HEK293 (cell line): ENCODE data around the gene PRKCZ.

Experiments
- CTCF ChIA-PET: fragments of 350-600 bp; formaldehyde crosslinking; extraction: SDS; loops from one replicate; lab custom pipeline; 2021; ENCODE audit warnings: antibody characterized with exemption; lab: Yijun Ruan, JAX
- POLR2A ChIA-PET: fragments of 300-600 bp; formaldehyde crosslinking; extraction: SDS; loops from one replicate; lab custom pipeline; 2020; ENCODE audit warnings: antibody characterized with exemption, inconsistent platforms; lab: Yijun Ruan, JAX
- H3K27ac ChIP-seq: fragments of 200-500 bp; sonication (Bioruptor generic); 2 replicates; pipeline ENCODE4 v1.5.1; 2014; ENCODE audit warnings: low read depth, low read length, control low read depth, inconsistent platforms; ENCODE audit errors: extremely low read depth
- H3K36me3 ChIP-seq, 2 experiments: fragments of 200-500 bp in 1 of 2; sonication (Bioruptor generic) in 1 of 2; 1 replicate in 1 of 2; 2 replicates in 1 of 2; pipeline ENCODE4 v1.5.1; 2014 to 2017; ENCODE audit warnings: inconsistent platforms in 2 of 2, low read length in 2 of 2; ENCODE audit not compliant: control insufficient read depth in 2 of 2, insufficient read depth in 1 of 2
- H3K4me1 ChIP-seq: fragments of 200-500 bp; sonication (Bioruptor generic); 2 replicates; pipeline ENCODE4 v1.5.1; 2014; ENCODE audit warnings: mild to moderate bottlenecking, low read length, inconsistent platforms; ENCODE audit not compliant: control insufficient read depth, insufficient read depth
- H3K4me3 ChIP-seq: 2 replicates; pipeline ENCODE4 v1.5.1; 2011; ENCODE audit warnings: low read depth, mild to moderate bottlenecking, control low read depth, low read length, moderate library complexity
- H3K9me3 ChIP-seq: fragments of 200-500 bp; sonication (Bioruptor generic); 2 replicates; pipeline ENCODE4 v1.5.1; 2014; ENCODE audit warnings: low read depth, low read length, inconsistent platforms; ENCODE audit not compliant: control insufficient read depth, insufficient read depth
- BCL11B ChIP-seq: fragments of 450-650 bp; formaldehyde crosslinking; IDR thresholded peaks from 2 replicates; pipeline ENCODE4 v1.5.1; 2016; ENCODE audit warnings: low read depth, missing biosample characterization, missing genetic modification characterization
- EGR2 ChIP-seq: fragments of 450-650 bp; formaldehyde crosslinking; IDR thresholded peaks from 2 replicates; pipeline ENCODE4 v1.5.1; 2016; ENCODE audit warnings: low read depth, missing biosample characterization, missing genetic modification characterization
- SALL2 ChIP-seq: fragments of 450-650 bp; formaldehyde crosslinking; IDR thresholded peaks from 2 replicates; pipeline ENCODE4 v1.5.0; 2017; ENCODE audit warnings: missing biosample characterization, mild to moderate bottlenecking, missing genetic modification characterization, borderline replicate concordance
- ZBTB1 ChIP-seq: fragments of 450-650 bp; formaldehyde crosslinking; IDR thresholded peaks from 2 replicates; pipeline ENCODE4 v1.5.1; 2016; ENCODE audit warnings: missing biosample characterization, missing genetic modification characterization
- ZBTB20 ChIP-seq: fragments of 450-650 bp; formaldehyde crosslinking; IDR thresholded peaks from 2 replicates; pipeline ENCODE4 v1.5.1; 2016; ENCODE audit warnings: missing biosample characterization, missing genetic modification characterization
- ZBTB21 ChIP-seq: fragments of 450-650 bp; formaldehyde crosslinking; IDR thresholded peaks from 2 replicates; pipeline ENCODE4 v1.5.1; 2017; ENCODE audit warnings: missing biosample characterization, missing genetic modification characterization
- ZFP41 ChIP-seq: fragments of 450-650 bp; formaldehyde crosslinking; IDR thresholded peaks from 2 replicates; pipeline ENCODE4 v1.5.1; 2016; ENCODE audit warnings: missing biosample characterization, missing genetic modification characterization, borderline replicate concordance
- ZNF157 ChIP-seq: fragments of 450-650 bp; formaldehyde crosslinking; IDR thresholded peaks from 2 replicates; pipeline ENCODE4 v1.5.1; 2016; ENCODE audit warnings: missing biosample characterization, missing genetic modification characterization
- ZNF292 ChIP-seq: fragments of 450-650 bp; formaldehyde crosslinking; IDR thresholded peaks from 2 replicates; pipeline ENCODE4 v1.5.1; 2016; ENCODE audit warnings: low read depth, missing biosample characterization, missing genetic modification characterization, borderline replicate concordance
- ZNF510 ChIP-seq: fragments of 450-650 bp; formaldehyde crosslinking; IDR thresholded peaks from 2 replicates; pipeline ENCODE4 v1.5.1; 2018; ENCODE audit warnings: mild to moderate bottlenecking, missing genetic modification characterization, missing biosample characterization; ENCODE audit not compliant: insufficient replicate concordance
- ZNF658 ChIP-seq: fragments of 450-650 bp; formaldehyde crosslinking; IDR thresholded peaks from 2 replicates; pipeline ENCODE4; 2016; ENCODE audit warnings: missing biosample characterization, missing genetic modification characterization
- ZNF747 ChIP-seq: fragments of 450-650 bp; formaldehyde crosslinking; IDR thresholded peaks from 2 replicates; pipeline ENCODE4 v1.5.1; 2016; ENCODE audit warnings: missing biosample characterization, missing genetic modification characterization
- TF ChIP-seq, protein P1 (sequence below): fragments of 450-650 bp; formaldehyde crosslinking; IDR thresholded peaks from 2 replicates; pipeline ENCODE4 v1.5.1; 2016; ENCODE audit warnings: missing biosample characterization, missing genetic modification characterization
- TF ChIP-seq, protein P2 (sequence below): fragments of 450-650 bp; IDR thresholded peaks from 2 replicates; pipeline ENCODE4 v1.5.1; 2018; ENCODE audit warnings: missing biosample characterization, missing genetic modification characterization
- TF ChIP-seq, protein P3 (sequence below): fragments of 450-650 bp; formaldehyde crosslinking; IDR thresholded peaks from 2 replicates; pipeline ENCODE4; 2016; ENCODE audit warnings: missing biosample characterization, missing genetic modification characterization
- TF ChIP-seq, protein P4 (sequence below): fragments of 450-650 bp; formaldehyde crosslinking; IDR thresholded peaks from 2 replicates; pipeline ENCODE4 v1.5.1; 2016; ENCODE audit warnings: missing biosample characterization, missing genetic modification characterization
- TF ChIP-seq, protein P5 (sequence below): fragments of 450-650 bp; formaldehyde crosslinking; IDR thresholded peaks from 2 replicates; pipeline ENCODE4 v1.5.1; 2016; ENCODE audit warnings: missing biosample characterization, missing genetic modification characterization, borderline replicate concordance
- TF ChIP-seq, protein P6 (sequence below): fragments of 450-650 bp; formaldehyde crosslinking; IDR thresholded peaks from 2 replicates; pipeline ENCODE4 v1.5.1; 2016; ENCODE audit warnings: missing biosample characterization, missing genetic modification characterization

Gene PRKCZ

DNA sequence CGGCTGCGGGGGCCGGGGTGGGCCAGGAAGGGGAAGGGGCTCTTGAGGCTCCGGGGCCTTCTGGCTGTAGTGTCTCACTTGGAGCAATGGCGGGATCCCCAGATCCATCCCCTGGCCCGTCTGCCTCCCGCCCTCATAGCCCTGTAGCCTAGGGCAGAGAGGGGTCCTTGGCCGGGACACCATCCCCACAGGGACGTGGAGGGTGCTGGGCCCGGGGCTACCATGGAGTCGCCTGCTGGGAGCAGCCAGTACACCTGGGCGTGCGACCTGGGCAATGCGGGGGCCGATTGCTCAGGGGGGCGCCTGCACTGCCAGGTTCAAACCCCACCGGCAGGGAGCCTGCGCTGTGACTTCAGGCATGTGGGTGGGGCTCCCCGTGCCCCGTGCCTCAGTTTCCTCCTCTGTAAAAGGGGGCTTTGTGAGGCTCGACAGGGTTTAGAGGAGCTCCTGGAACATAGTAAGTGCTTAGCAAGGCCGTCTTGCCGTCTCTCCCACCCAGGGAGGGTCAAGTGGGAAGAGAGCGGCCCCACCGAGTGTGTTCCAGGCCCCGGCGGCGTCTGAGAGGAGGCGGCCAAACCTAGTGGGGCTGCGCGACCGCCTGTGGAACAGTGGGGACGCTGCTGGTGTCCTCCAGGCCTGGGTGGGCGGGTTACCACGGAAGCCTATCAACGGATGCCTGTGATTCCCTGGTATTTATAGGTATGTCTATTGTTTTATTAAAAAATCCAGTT lies 20.8 kb downstream of the PRKCZ start:
- H3K4me1 ChIP-seq: no peaks in the 10 kb centered on the region
- no peak overlapping the region for H3K4me3 ChIP-seq
- POLR2A ChIA-PET: no interaction called here
- CTCF ChIA-PET: interaction anchor here (0.7 kb wide), 2 partner anchors 12 to 15 kb away, joined by 3 to 6 read pairs; no protein-coding TSS in a partner anchor
- H3K9me3 ChIP-seq: no peaks in the 10 kb centered on the region
- peaks cover 0 to 47% of the 10 kb centered on the region in 2 experiments; a peak in 1 of 3 replicates for H3K36me3 ChIP-seq
- H3K27ac ChIP-seq: no peak overlapping the region
- TF ChIP-seq ZNF157 (tag by site-specific recombination): no peak
- TF ChIP-seq ZNF747 (tag by site-specific recombination): no peak
- TF ChIP-seq BCL11B: no peak
- no peak for TF ChIP-seq ZNF292
- TF ChIP-seq, protein P1, sequence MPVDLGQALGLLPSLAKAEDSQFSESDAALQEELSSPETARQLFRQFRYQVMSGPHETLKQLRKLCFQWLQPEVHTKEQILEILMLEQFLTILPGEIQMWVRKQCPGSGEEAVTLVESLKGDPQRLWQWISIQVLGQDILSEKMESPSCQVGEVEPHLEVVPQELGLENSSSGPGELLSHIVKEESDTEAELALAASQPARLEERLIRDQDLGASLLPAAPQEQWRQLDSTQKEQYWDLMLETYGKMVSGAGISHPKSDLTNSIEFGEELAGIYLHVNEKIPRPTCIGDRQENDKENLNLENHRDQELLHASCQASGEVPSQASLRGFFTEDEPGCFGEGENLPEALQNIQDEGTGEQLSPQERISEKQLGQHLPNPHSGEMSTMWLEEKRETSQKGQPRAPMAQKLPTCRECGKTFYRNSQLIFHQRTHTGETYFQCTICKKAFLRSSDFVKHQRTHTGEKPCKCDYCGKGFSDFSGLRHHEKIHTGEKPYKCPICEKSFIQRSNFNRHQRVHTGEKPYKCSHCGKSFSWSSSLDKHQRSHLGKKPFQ: no peak
- no peak for TF ChIP-seq ZBTB20 (tag by site-specific recombination)
- TF ChIP-seq, protein P2, sequence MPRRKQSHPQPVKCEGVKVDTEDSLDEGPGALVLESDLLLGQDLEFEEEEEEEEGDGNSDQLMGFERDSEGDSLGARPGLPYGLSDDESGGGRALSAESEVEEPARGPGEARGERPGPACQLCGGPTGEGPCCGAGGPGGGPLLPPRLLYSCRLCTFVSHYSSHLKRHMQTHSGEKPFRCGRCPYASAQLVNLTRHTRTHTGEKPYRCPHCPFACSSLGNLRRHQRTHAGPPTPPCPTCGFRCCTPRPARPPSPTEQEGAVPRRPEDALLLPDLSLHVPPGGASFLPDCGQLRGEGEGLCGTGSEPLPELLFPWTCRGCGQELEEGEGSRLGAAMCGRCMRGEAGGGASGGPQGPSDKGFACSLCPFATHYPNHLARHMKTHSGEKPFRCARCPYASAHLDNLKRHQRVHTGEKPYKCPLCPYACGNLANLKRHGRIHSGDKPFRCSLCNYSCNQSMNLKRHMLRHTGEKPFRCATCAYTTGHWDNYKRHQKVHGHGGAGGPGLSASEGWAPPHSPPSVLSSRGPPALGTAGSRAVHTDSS: no peak
- no peak for TF ChIP-seq ZNF510 (tag by site-specific recombination)
- no peak for TF ChIP-seq ZBTB1 (tag by site-specific recombination)
- TF ChIP-seq, protein P3, sequence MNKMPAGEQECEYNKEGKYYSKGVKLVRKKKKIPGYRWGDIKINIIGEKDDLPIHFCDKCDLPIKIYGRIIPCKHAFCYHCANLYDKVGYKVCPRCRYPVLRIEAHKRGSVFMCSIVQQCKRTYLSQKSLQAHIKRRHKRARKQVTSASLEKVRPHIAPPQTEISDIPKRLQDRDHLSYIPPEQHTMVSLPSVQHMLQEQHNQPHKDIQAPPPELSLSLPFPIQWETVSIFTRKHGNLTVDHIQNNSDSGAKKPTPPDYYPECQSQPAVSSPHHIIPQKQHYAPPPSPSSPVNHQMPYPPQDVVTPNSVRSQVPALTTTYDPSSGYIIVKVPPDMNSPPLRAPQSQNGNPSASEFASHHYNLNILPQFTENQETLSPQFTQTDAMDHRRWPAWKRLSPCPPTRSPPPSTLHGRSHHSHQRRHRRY (tag by site-specific recombination): no peak
- TF ChIP-seq ZBTB21 (tag by site-specific recombination): no peak
- TF ChIP-seq, protein P4, sequence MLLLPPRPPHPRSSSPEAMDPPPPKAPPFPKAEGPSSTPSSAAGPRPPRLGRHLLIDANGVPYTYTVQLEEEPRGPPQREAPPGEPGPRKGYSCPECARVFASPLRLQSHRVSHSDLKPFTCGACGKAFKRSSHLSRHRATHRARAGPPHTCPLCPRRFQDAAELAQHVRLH (tag by site-specific recombination): no peak
- TF ChIP-seq ZFP41: no peak
- TF ChIP-seq EGR2 (tag by site-specific recombination): no peak
- TF ChIP-seq, protein P5, sequence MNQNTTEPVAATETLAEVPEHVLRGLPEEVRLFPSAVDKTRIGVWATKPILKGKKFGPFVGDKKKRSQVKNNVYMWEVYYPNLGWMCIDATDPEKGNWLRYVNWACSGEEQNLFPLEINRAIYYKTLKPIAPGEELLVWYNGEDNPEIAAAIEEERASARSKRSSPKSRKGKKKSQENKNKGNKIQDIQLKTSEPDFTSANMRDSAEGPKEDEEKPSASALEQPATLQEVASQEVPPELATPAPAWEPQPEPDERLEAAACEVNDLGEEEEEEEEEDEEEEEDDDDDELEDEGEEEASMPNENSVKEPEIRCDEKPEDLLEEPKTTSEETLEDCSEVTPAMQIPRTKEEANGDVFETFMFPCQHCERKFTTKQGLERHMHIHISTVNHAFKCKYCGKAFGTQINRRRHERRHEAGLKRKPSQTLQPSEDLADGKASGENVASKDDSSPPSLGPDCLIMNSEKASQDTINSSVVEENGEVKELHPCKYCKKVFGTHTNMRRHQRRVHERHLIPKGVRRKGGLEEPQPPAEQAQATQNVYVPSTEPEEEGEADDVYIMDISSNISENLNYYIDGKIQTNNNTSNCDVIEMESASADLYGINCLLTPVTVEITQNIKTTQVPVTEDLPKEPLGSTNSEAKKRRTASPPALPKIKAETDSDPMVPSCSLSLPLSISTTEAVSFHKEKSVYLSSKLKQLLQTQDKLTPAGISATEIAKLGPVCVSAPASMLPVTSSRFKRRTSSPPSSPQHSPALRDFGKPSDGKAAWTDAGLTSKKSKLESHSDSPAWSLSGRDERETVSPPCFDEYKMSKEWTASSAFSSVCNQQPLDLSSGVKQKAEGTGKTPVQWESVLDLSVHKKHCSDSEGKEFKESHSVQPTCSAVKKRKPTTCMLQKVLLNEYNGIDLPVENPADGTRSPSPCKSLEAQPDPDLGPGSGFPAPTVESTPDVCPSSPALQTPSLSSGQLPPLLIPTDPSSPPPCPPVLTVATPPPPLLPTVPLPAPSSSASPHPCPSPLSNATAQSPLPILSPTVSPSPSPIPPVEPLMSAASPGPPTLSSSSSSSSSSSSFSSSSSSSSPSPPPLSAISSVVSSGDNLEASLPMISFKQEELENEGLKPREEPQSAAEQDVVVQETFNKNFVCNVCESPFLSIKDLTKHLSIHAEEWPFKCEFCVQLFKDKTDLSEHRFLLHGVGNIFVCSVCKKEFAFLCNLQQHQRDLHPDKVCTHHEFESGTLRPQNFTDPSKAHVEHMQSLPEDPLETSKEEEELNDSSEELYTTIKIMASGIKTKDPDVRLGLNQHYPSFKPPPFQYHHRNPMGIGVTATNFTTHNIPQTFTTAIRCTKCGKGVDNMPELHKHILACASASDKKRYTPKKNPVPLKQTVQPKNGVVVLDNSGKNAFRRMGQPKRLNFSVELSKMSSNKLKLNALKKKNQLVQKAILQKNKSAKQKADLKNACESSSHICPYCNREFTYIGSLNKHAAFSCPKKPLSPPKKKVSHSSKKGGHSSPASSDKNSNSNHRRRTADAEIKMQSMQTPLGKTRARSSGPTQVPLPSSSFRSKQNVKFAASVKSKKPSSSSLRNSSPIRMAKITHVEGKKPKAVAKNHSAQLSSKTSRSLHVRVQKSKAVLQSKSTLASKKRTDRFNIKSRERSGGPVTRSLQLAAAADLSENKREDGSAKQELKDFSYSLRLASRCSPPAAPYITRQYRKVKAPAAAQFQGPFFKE (tag by site-specific recombination): no peak
- TF ChIP-seq, protein P6, sequence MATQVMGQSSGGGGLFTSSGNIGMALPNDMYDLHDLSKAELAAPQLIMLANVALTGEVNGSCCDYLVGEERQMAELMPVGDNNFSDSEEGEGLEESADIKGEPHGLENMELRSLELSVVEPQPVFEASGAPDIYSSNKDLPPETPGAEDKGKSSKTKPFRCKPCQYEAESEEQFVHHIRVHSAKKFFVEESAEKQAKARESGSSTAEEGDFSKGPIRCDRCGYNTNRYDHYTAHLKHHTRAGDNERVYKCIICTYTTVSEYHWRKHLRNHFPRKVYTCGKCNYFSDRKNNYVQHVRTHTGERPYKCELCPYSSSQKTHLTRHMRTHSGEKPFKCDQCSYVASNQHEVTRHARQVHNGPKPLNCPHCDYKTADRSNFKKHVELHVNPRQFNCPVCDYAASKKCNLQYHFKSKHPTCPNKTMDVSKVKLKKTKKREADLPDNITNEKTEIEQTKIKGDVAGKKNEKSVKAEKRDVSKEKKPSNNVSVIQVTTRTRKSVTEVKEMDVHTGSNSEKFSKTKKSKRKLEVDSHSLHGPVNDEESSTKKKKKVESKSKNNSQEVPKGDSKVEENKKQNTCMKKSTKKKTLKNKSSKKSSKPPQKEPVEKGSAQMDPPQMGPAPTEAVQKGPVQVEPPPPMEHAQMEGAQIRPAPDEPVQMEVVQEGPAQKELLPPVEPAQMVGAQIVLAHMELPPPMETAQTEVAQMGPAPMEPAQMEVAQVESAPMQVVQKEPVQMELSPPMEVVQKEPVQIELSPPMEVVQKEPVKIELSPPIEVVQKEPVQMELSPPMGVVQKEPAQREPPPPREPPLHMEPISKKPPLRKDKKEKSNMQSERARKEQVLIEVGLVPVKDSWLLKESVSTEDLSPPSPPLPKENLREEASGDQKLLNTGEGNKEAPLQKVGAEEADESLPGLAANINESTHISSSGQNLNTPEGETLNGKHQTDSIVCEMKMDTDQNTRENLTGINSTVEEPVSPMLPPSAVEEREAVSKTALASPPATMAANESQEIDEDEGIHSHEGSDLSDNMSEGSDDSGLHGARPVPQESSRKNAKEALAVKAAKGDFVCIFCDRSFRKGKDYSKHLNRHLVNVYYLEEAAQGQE (tag by site-specific recombination): no peak
- TF ChIP-seq ZNF658 (tag by site-specific recombination): no peak
- TF ChIP-seq SALL2 (tag by site-specific recombination): no peak
